ENCODE data around the gene SPEF2. TPM values are rescaled to one million over a fixed set of nuclear protein-coding genes. Genes with fewer than 3 reads are reported as not detected.

Gene SPEF2
- total RNA-seq, 2 experiments from 2014 or later, result 5.6 to 14.1 TPM

- CTCF ChIA-PET, result interaction anchor here (0.8 to 8.7 kb wide), 11 partner anchors 22 to 240 kb away, joined by 3 to 55 read pairs (median 4); partner anchors contain the start of gene SPEF2
- Mint-ChIP-seq H3K4me1 (peaks cover 95% of the 10 kb centered on the region), H3K27ac (peak overlapping the region; percentile 90), H3K27me3 (no peaks in the 10 kb centered on the region), H3K9me3 (ENCODE audit: low read depth) (no peaks in the 10 kb centered on the region), H3K4me3 (peak overlapping the region; percentile 80), H3K36me3 (peaks cover 36% of the 10 kb centered on the region)
- ATAC-seq, result no peak
- DNase-seq, result no peak
These were observed 240.0 kb downstream of the SPEF2 start for GRCh38 chr5:35857606-35858205.

- Mint-ChIP-seq H3K27me3 (no peaks in the 10 kb centered on the region), H3K36me3 (peaks cover 50% of the 10 kb centered on the region), H3K4me1 (peaks cover 89% of the 10 kb centered on the region), H3K9me3 (ENCODE audit: low read depth) (peaks cover 3% of the 10 kb centered on the region), H3K4me3 (peak overlapping the region; percentile 79), H3K27ac (peak overlapping the region; percentile 86)
- no peak for DNase-seq
- ATAC-seq, result peak; percentile 17
- CTCF ChIA-PET, result interaction anchor here (0.5 to 8.7 kb wide), 14 partner anchors 21 to 763 kb away, joined by 3 to 55 read pairs (median 3); no protein-coding TSS in a partner anchor
These were observed 241.5 kb downstream of the SPEF2 start for GRCh38 chr5:35859101-35859661.

GRCh38 chr5:35860686-35861085 is 243.0 kb downstream of the SPEF2 start:
- H3K27ac Mint-ChIP-seq, result peak overlapping the region; percentile 3
- no peaks in the 10 kb centered on the region for H3K27me3 Mint-ChIP-seq
- peaks cover 83% of the 10 kb centered on the region for H3K4me1 Mint-ChIP-seq
- H3K36me3 Mint-ChIP-seq, result peaks cover 63% of the 10 kb centered on the region
- DNase-seq (no peak), ATAC-seq (no peak)
- H3K9me3 Mint-ChIP-seq (ENCODE audit: low read depth), result peaks cover 9% of the 10 kb centered on the region
- CTCF ChIA-PET, result interaction anchor here (3.0 to 8.7 kb wide), 2 partner anchors 10 to 65 kb away, joined by 7 to 55 read pairs; no protein-coding TSS in a partner anchor
- peak overlapping the region; percentile 79 for H3K4me3 Mint-ChIP-seq

- Mint-ChIP-seq H3K27ac (peak overlapping the region; percentile 12), H3K9me3 (ENCODE audit: low read depth) (peaks cover 9% of the 10 kb centered on the region), H3K4me1 (peaks cover 76% of the 10 kb centered on the region), H3K27me3 (no peaks in the 10 kb centered on the region), H3K4me3 (no peak overlapping the region), H3K36me3 (peaks cover 68% of the 10 kb centered on the region)
- ATAC-seq (no peak), DNase-seq (no peak)
- CTCF ChIA-PET, result interaction anchor here (0.9 to 8.7 kb wide), 4 partner anchors 9 to 85 kb away, joined by 4 to 55 read pairs (median 6); no protein-coding TSS in a partner anchor
These were observed 244.1 kb downstream of the SPEF2 start for GRCh38 chr5:35861718-35862117.

GRCh38 chr5:35862126-35862525 is 244.5 kb downstream of the SPEF2 start:
- peaks cover 9% of the 10 kb centered on the region for H3K9me3 Mint-ChIP-seq (ENCODE audit: low read depth)
- H3K36me3 Mint-ChIP-seq, result peaks cover 70% of the 10 kb centered on the region
- CTCF ChIA-PET, result interaction anchor here (0.9 to 8.7 kb wide), 5 partner anchors 9 to 85 kb away, joined by 3 to 55 read pairs (median 6); no protein-coding TSS in a partner anchor
- H3K4me3 Mint-ChIP-seq, result no peak overlapping the region
- H3K27me3 Mint-ChIP-seq, result no peaks in the 10 kb centered on the region
- peak overlapping the region; percentile 12 for H3K27ac Mint-ChIP-seq
- H3K4me1 Mint-ChIP-seq, result peaks cover 74% of the 10 kb centered on the region
- no peak for ATAC-seq
- no peak for DNase-seq

GRCh38 chr5:35863159-35863558 is 245.5 kb downstream of the SPEF2 start:
- peaks cover 77% of the 10 kb centered on the region for H3K36me3 Mint-ChIP-seq
- peaks cover 9% of the 10 kb centered on the region for H3K9me3 Mint-ChIP-seq (ENCODE audit: low read depth)
- H3K27me3 Mint-ChIP-seq, result no peaks in the 10 kb centered on the region
- CTCF ChIA-PET, result interaction anchor here (1.3 to 8.7 kb wide), 2 partner anchors 50 to 62 kb away, joined by 3 to 55 read pairs; no protein-coding TSS in a partner anchor
- no peak for ATAC-seq
- no peak for DNase-seq
- H3K4me1 Mint-ChIP-seq, result peaks cover 68% of the 10 kb centered on the region
- peak overlapping the region; percentile 60 for H3K27ac Mint-ChIP-seq
- peak overlapping the region; percentile 23 for H3K4me3 Mint-ChIP-seq

Other genes with a start within 250 kb of the SPEF2 start
- gene IL7R, start 239.0 kb downstream of the SPEF2 start, total RNA-seq, result 10 to 100 TPM; 10.4 to 30.7 TPM

All from activated CD8-positive, alpha-beta memory T cell treated with anti-CD3 and anti-CD28 coated beads, Interleukin-2, amount 10 ng/mL, durations not matched to agents 7 days and 5 days (primary cell).